HG02759 (cell line): ENCODE data around the gene GYG1.

ENCODE experiments used
- ATAC-seq: cut with Tn5 transposase; IDR thresholded peaks from one replicate; pipeline ENCODE4 v1.9.1; 2021; ENCODE audit warnings: mild to moderate bottlenecking, moderate library complexity; ENCODE audit not compliant: unreplicated experiment

The GYG1 gene

GRCh38 chr3:148991219-148992026, at the start of gene GYG1:
GYG1 (plus strand) TSS chr3:148991540; CDS start chr3:148991641, 101 bp downstream.
- ATAC-seq: peak; percentile 89

DNA sequence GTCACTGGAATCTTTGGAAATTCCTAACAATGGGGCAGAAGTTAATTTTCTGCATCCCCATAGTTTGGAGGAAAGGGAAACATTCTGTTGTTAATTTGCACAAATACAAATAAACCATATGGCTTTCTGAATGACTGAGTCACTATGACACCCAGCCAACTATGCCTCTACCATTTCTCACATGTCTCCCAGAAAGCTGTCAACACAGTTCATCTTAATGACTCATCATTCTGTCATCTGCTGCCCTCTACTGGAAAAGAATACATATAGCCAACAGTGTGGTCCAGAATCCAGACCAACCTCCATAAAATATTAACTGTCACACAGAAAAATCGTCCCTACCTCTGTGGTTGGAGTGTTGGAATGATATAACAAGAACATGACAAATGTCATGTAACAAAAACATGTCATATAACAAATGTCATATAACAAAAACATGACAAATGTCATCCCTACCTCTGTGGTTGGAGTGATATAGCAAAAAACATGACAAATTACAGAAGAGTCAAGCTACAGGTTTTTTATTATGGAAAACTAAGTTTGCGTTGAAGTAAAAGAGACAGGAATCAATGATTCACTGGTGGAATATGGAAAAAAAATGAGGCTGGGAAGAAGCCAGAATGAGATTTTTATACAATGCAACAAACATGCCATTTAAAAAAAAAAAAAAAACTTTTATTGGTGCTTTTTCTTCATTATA, 47.7 kb upstream of the GYG1 start:
- ATAC-seq: peak; percentile 96

GRCh38 chr3:148945116-148945515, 46.2 kb upstream of the GYG1 start:
- ATAC-seq: no peak

GRCh38 chr3:148948913-148949657, 42.3 kb upstream of the GYG1 start:
- no peak for ATAC-seq

- peak; percentile 69 for ATAC-seq
Measured at GRCh38 chr3:148950806-148951205, 40.5 kb upstream of the GYG1 start.

- no peak for ATAC-seq
Measured at GRCh38 chr3:148951599-148952361, 39.6 kb upstream of the GYG1 start.

GRCh38 chr3:148953094-148953493, 38.2 kb upstream of the GYG1 start:
- ATAC-seq: no peak

- no peak for ATAC-seq
Measured at GRCh38 chr3:148954981-148955380, 36.4 kb upstream of the GYG1 start.

GRCh38 chr3:148955544-148956346, 35.6 kb upstream of the GYG1 start:
- ATAC-seq: no peak

DNA sequence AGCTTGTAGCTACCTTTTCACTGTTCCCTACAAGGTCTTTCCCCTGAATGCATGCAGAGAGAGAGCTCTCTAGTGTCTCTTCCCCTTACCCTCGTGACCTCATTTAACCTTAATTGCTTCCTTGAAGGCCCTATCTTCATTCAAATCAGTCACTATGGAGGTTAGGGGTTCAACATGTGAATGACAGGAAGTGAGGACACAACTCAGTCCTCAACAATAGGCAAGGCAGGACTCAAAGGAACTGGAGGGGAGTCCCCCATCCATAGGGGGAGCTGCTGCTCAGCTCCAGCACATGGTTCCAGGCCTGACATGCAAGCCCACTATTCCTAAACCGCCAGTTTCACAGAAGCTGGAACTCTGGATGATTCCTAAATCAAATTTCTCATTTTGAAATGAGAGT, 33.8 kb upstream of the GYG1 start:
- ATAC-seq: peak; percentile 45

DNA sequence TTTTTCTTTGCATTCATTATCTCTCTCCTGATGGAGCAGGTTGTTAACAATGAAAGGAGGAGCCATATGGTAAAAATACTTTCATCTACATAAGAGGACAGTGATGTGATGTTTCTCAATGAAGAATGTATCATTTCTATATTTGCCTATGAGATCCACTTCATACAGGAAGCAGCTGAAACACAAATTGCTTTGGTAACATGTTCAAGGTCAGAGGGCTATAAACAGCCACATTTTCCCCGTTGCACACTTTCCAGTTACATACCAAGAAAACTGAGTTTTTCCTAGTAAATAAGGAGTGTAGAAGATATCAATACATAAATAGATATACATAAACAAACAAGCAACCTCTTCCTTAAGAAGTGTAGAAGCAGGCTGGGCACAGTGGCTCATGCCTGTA, 32.6 kb upstream of the GYG1 start:
- ATAC-seq: no peak

GRCh38 chr3:148962513-148962912, 28.8 kb upstream of the GYG1 start:
- ATAC-seq: no peak

DNA sequence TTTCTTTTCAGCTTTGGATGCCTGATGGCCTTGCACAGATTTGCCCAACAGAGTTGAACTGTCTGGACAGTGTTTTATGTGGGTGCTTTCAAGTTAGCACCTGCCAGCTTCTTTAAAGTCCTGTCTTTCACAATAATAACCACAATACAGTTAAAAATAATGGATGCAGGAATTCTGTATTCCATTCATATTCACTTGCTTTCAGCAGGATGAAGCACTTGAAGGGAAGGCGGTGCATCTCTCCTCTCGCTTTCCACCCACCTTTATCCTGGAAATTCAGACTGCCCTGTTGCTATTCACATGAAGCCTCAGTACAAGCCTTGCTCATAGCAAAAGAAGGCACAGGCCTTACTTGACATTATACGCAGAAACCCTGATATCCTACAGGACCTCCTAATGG, 26.5 kb upstream of the GYG1 start:
- ATAC-seq: no peak

DNA sequence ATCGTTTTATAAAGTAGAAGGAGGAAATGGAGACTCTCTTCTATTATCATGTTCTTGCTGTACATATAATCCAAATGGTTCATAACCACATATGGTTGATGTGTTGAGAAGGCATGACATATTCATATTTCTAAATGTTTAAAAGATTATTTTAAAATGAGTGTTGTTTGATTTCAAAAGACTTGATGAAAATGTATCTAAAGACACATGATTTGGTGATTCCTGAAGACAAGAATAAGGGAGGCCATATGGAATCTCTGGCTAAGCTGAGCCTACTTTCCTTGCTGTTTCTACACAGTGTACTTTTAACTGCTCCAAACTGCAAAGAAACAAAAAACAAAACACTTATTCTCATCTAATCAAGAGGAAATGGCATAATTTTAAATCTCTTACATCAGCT, 23.0 kb upstream of the GYG1 start:
- no peak for ATAC-seq

DNA sequence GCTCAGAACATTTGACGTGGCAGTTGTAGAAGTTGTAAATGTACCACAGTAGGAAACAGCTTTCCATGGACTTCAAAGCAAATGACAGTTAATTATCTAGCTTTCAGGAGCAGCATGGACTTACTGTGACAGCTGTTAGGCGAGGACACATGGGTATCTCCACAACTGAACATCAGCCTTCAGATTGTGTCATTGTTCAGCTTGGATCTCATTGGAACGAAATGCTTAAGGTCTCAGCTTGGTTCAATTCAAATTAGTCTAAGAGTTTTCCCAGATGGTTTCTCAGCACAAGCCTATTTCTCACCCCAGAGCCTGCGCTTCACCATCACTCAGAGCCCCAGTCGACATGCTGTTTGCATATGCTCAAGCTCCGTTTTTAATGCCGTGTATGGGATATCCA, 21.1 kb upstream of the GYG1 start:
- no peak for ATAC-seq

DNA sequence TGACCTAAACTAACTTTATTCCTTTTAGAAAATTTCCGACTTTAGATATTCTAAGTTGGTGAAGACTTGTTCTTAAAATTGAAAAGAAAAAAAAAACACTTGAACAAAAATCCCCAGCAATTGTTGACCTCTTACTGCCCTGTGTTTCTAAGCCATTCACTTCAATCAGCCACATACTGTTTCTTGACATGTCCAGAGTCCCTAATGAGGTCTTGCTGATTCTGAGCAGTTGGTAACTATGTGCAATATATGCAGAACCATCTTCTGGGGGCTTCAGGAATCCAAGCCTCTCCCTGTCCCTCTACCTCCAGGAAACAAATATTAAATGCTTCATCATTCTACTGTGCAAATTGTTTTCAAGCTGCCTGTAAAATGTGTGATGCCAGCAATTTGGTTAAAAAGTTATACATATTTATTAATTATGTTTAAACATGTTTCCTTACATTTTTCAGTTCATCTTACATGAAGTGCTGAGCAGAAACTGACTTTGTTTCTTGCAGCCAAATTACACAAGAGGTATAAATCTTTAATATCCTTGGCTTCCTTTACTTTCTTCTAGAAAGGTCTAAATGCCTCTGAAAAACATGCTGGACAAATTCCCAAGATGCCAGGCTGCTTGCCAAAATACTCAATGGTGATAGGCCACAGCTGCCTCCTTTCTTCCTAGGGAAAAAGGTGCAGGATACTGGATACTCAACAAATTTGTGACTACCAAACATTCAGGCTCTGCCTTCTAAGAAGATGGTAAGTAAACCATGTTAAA, 19.8 kb upstream of the GYG1 start:
- no peak for ATAC-seq

GRCh38 chr3:148974726-148975125, 16.6 kb upstream of the GYG1 start:
- ATAC-seq: peak; percentile 48

DNA sequence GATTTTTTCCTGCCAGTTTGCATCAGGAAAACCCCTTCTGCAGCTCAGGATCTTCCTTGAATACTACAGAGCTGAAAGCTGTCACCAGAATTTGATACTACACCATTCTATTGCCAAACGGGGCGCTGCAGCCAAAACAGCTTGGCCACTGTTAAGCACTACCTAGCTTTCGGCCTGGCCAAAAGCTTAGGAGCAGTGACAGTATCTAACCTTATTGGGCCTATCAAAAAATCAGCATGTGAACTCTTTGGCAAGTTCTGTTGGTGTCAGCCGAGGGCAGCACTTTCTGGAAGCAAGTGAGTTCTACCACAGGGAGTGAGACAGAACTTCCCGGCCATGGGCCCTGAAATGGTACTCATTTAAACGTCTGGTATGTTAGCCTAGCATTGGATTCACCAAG, 16.1 kb upstream of the GYG1 start:
- no peak for ATAC-seq

GRCh38 chr3:148975696-148976095, 15.6 kb upstream of the GYG1 start:
- no peak for ATAC-seq
